CD14-positive monocyte (primary cell): ENCODE measurements around the gene SLC35E1. TPM values are rescaled to one million over a fixed set of nuclear protein-coding genes. Genes with fewer than 3 reads are reported as not detected.

Experiments
- DNase-seq, 3 donors: peaks; one replicate each; pipeline ENCODE4 v3.0.0-alpha.2; 2011 to 2022
- H2AFZ ChIP-seq: 2 replicates; pipeline ENCODE4 v1.6.0; 2012; ENCODE audit warnings: mild to moderate bottlenecking, low read depth, low read length, inconsistent platforms; ENCODE audit not compliant: insufficient read depth, poor library complexity, severe bottlenecking
- H3K27ac ChIP-seq, 2 donors: 1 replicate in 1 of 2; 2 replicates in 1 of 2; pipeline ENCODE4 v1.5.1; 2012 to 2013; ENCODE audit warnings: low read length in 2 of 2, control low read depth in 1 of 2, inconsistent platforms in 1 of 2, low read depth in 1 of 2, mild to moderate bottlenecking in 1 of 2
- H3K27me3 ChIP-seq, 2 donors: one replicate each; pipeline versions ENCODE4 v1.6.0 to v1.6.1; 2011 to 2013; ENCODE audit warnings: low read length in 2 of 2; ENCODE audit not compliant: control insufficient read depth in 2 of 2, insufficient read depth in 2 of 2
- H3K36me3 ChIP-seq, 2 donors: replicated peaks in 1 of 2; 1 replicate in 1 of 2; 2 replicates in 1 of 2; pipeline versions ENCODE4 v1.5.1 to v1.6.1; 2012 to 2013; ENCODE audit warnings: low read length in 2 of 2, control low read depth in 1 of 2, inconsistent platforms in 1 of 2, mild to moderate bottlenecking in 1 of 2; ENCODE audit not compliant: insufficient read depth in 2 of 2, control insufficient read depth in 1 of 2
- H3K4me1 ChIP-seq, 2 donors: 1 replicate in 1 of 2; 2 replicates in 1 of 2; pipeline versions ENCODE4 v1.5.1 to v1.6.1; 2012 to 2013; ENCODE audit warnings: low read length in 2 of 2, control low read depth in 1 of 2, inconsistent platforms in 1 of 2, mild to moderate bottlenecking in 1 of 2, moderate library complexity in 1 of 2; ENCODE audit not compliant: insufficient read depth in 2 of 2, control insufficient read depth in 1 of 2
- H3K4me2 ChIP-seq: replicated peaks from 2 replicates; pipeline ENCODE3; 2012; ENCODE audit warnings: low read length, moderate library complexity, mild to moderate bottlenecking; ENCODE audit not compliant: poor library complexity, severe bottlenecking; ENCODE audit errors: extremely low read depth
- H3K4me3 ChIP-seq, 3 experiments: fragments of 200-600 bp in 1 of 3; sonication (generic) in 1 of 3; replicated peaks in 1 of 3; 1 replicate in 2 of 3; 2 replicates in 1 of 3; pipeline ENCODE4 v1.5.1; 2011 to 2013; ENCODE audit warnings: low read length in 3 of 3, mild to moderate bottlenecking in 3 of 3, control low read depth in 2 of 3, low read depth in 2 of 3, inconsistent platforms in 1 of 3, moderate library complexity in 1 of 3
- H3K79me2 ChIP-seq: 2 replicates; pipeline ENCODE4 v1.6.0; 2012; ENCODE audit warnings: mild to moderate bottlenecking, control low read depth, inconsistent platforms, low read length, moderate library complexity; ENCODE audit not compliant: insufficient read depth
- H3K9ac ChIP-seq: 2 replicates; pipeline ENCODE4 v1.6.0; 2017; ENCODE audit warnings: low read length, mild to moderate bottlenecking; ENCODE audit not compliant: insufficient read depth, poor library complexity, severe bottlenecking
- H3K9me3 ChIP-seq, 2 donors: replicated peaks in 1 of 2; 1 replicate in 1 of 2; 2 replicates in 1 of 2; pipeline versions ENCODE4 v1.5.1 to v1.6.1; 2012 to 2013; ENCODE audit warnings: low read length in 2 of 2, control low read depth in 1 of 2; ENCODE audit not compliant: control insufficient read depth in 1 of 2, insufficient read depth in 1 of 2
- H4K20me1 ChIP-seq: 2 replicates; pipeline ENCODE4 v1.6.0; 2012; ENCODE audit warnings: mild to moderate bottlenecking, low read length, control low read depth, moderate library complexity; ENCODE audit not compliant: insufficient read depth
- H3K27ac Mint-ChIP-seq, 7 donors: one replicate each; pipeline ENCODE4 v1.8.0; 2020; ENCODE audit warnings: mild to moderate bottlenecking in 7 of 7, mixed read lengths in 7 of 7, moderate library complexity in 6 of 7, inconsistent platforms in 2 of 7
- H3K27me3 Mint-ChIP-seq, 3 donors: one replicate each; pipeline ENCODE4 v1.8.0; 2021 to 2022; ENCODE audit warnings: low read depth in 3 of 3, mild to moderate bottlenecking in 3 of 3, mixed read lengths in 3 of 3, moderate library complexity in 3 of 3, inconsistent platforms in 1 of 3
- H3K36me3 Mint-ChIP-seq, 2 donors: one replicate each; pipeline ENCODE4 v1.8.0; 2020; ENCODE audit warnings: mixed read lengths in 2 of 2, inconsistent platforms in 1 of 2, mild to moderate bottlenecking in 1 of 2
- H3K4me1 Mint-ChIP-seq: one replicate; pipeline ENCODE4 v1.8.0; 2020; ENCODE audit warnings: mild to moderate bottlenecking, mixed read lengths
- H3K4me3 Mint-ChIP-seq, 2 donors: one replicate each; pipeline ENCODE4 v1.8.0; 2020; ENCODE audit warnings: mild to moderate bottlenecking in 2 of 2, mixed read lengths in 2 of 2, moderate library complexity in 1 of 2
- H3K9me3 Mint-ChIP-seq, 7 donors: one replicate each; pipeline ENCODE4 v1.8.0; 2020 to 2022; ENCODE audit warnings: mixed read lengths in 7 of 7, mild to moderate bottlenecking in 6 of 7, moderate library complexity in 6 of 7, inconsistent platforms in 2 of 7
- WGBS: methylation state at CpG from one replicate; pipeline ENCODE4 v1.1.5; 2013; ENCODE audit warnings: missing lambda C conversion rate; ENCODE audit not compliant: insufficient coverage; 5-methylcytosine and 5-hydroxymethylcytosine counted together
- intact Hi-C, 2 donors: fragments of 100-400 bp; cut with micrococcal nuclease; formaldehyde crosslinking; loops; one replicate each; pipeline versions ENCODE4 v1.15.0 to v1.15.1; 2023
- polyA plus RNA-seq, 3 donors: library from polyadenylated mRNA; depleted of rRNA in 1 of 3; unstranded in 2 of 3; stranded (reverse) in 1 of 3; fragments of 300-500 nt in 2 of 3; fragments of >200 nt in 1 of 3; fragmentation: Illumina TruSeq in 2 of 3; gene quantifications; 1 replicate in 2 of 3; 2 replicates in 1 of 3; pipeline ENCODE4 v1.2.3, GENCODE V29; 2012 to 2021
- TF ChIP-seq, protein P1 (sequence below): fragments of 200-600 bp; IDR thresholded peaks from one replicate; pipeline ENCODE4 v1.8.0; 2022; ENCODE audit warnings: antibody characterized with exemption, mild to moderate bottlenecking

SLC35E1 gene
- polyA plus RNA-seq, 3 donors = 12.1 to 28.8 (median 13.5) TPM

DNA sequence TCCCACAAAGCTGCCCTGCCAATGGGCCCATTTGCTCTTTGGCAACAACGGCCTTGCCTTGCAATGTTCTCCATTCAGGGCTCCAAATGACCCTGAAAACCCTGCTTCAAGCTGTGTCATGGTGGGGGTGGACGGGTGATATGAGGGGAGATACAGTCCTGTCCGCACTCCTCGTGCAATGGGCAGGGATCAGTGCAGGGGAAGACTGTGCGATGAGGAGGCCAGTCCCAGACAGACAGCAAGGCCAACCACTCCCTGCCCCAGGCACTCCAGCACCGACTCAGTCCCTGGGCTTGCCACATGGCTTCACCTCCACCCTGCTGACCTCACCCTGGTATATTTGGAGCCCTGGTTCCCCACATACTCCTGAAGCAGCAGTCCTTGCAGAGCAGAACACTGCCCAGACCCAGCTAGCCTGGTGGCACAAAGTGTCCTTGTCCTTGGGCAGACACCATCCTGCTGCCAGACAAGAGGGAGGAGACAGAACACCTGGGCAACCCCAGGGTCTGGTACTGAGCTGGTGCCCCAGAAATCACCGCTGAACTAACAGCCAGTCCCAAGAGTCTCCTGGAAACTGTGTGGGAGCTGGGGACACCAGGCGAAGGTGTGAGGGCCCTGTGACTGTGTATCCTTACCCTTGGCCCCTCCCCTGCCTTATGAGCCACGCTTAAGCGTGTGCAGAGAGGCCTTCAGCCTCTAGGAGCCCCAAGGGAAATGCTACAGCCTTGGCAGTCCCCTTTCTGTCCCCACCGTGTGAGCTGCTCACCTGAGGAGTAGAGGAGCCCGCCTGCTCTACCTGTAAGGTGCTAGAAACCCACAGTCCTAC, 9.1 kb upstream of the SLC35E1 start:
- intact Hi-C loops = loop anchor here in 1 of 2 donors (10.0 kb wide), 1 partner anchor 137 kb away; no protein-coding TSS in a partner anchor
- peaks cover 0 to 2% (median 0%) of the 10 kb centered on the region in 3 donors for H3K27me3 Mint-ChIP-seq
- H3K4me2 ChIP-seq = no peak overlapping the region
- TF ChIP-seq, protein P1, sequence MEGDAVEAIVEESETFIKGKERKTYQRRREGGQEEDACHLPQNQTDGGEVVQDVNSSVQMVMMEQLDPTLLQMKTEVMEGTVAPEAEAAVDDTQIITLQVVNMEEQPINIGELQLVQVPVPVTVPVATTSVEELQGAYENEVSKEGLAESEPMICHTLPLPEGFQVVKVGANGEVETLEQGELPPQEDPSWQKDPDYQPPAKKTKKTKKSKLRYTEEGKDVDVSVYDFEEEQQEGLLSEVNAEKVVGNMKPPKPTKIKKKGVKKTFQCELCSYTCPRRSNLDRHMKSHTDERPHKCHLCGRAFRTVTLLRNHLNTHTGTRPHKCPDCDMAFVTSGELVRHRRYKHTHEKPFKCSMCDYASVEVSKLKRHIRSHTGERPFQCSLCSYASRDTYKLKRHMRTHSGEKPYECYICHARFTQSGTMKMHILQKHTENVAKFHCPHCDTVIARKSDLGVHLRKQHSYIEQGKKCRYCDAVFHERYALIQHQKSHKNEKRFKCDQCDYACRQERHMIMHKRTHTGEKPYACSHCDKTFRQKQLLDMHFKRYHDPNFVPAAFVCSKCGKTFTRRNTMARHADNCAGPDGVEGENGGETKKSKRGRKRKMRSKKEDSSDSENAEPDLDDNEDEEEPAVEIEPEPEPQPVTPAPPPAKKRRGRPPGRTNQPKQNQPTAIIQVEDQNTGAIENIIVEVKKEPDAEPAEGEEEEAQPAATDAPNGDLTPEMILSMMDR = no peak
- no peaks in the 10 kb centered on the region for H3K27me3 ChIP-seq
- H3K4me1 ChIP-seq = peaks cover 33 to 40% of the 10 kb centered on the region in 2 donors
- H3K9me3 ChIP-seq = no peaks in the 10 kb centered on the region
- 95% methylated on average over 11 of the region's 12 CpGs for WGBS
- peak overlapping the region in 1 of 2 donors; percentile 59 for H3K27ac ChIP-seq
- no peak for DNase-seq
- H3K4me3 Mint-ChIP-seq = no peak overlapping the region
- H3K36me3 ChIP-seq = peaks cover 19 to 54% of the 10 kb centered on the region in 2 donors
- no peak overlapping the region for H3K4me3 ChIP-seq
- peaks cover 99% of the 10 kb centered on the region for H3K79me2 ChIP-seq
- no peaks in the 10 kb centered on the region for H3K9me3 Mint-ChIP-seq
- H3K4me1 Mint-ChIP-seq = peaks cover 41% of the 10 kb centered on the region
- no peak overlapping the region for H3K9ac ChIP-seq
- peaks cover 20 to 42% of the 10 kb centered on the region in 2 donors for H3K36me3 Mint-ChIP-seq
- H4K20me1 ChIP-seq = peaks cover 78% of the 10 kb centered on the region
- H3K27ac Mint-ChIP-seq = peak overlapping the region in 5 of 7 donors; percentile 30 to 91 (median 62)
- H2AFZ ChIP-seq = no peak overlapping the region

DNA sequence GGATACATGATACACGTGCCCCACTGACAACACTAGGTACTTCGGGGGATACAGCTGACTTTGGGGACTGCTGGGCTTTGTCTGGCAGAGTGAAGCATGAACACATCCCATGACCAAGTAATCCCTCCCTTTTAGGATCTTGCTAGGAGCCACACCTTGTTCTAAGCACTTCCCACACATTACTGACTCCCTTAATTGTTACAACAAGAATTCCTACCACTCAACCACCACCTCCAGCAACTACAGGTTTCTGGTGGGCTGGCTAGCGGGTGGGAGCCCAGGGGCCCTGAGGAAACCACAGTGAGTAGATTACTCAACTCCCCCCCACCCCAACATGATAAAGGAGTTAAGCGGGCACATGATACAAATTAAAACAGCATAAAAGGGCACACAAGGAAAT, 7.2 kb upstream of the SLC35E1 start:
- Mint-ChIP-seq H3K4me1 (peaks cover 26% of the 10 kb centered on the region), H3K9me3 (no peaks in the 10 kb centered on the region), H3K36me3 (peaks cover 26 to 59% of the 10 kb centered on the region in 2 donors), H3K27ac (peak overlapping the region; percentile 11 to 72 (median 54)), H3K27me3 (peaks cover 0 to 2% (median 0%) of the 10 kb centered on the region in 3 donors), H3K4me3 (no peak overlapping the region)
- intact Hi-C loops = no loop called here
- no peaks in the 10 kb centered on the region for H3K27me3 ChIP-seq
- H3K4me2 ChIP-seq = no peak overlapping the region
- H3K9me3 ChIP-seq = no peaks in the 10 kb centered on the region
- peaks cover 100% of the 10 kb centered on the region for H3K79me2 ChIP-seq
- peaks cover 98% of the 10 kb centered on the region for H4K20me1 ChIP-seq
- H3K27ac ChIP-seq = peak overlapping the region in 1 of 2 donors; percentile 48
- DNase-seq = no peak
- 26% methylated on average over 4 of the region's 4 CpGs for WGBS
- H3K4me3 ChIP-seq = no peak overlapping the region
- no peak overlapping the region for H2AFZ ChIP-seq
- H3K9ac ChIP-seq = no peak overlapping the region
- H3K4me1 ChIP-seq = peaks cover 14 to 25% of the 10 kb centered on the region in 2 donors
- TF ChIP-seq, protein P1 = no peak
- peaks cover 30 to 74% of the 10 kb centered on the region in 2 donors for H3K36me3 ChIP-seq
